Smooth muscle cell (in vitro differentiated cells): ENCODE measurements around the gene TNNI2. TPM values are rescaled to one million over a fixed set of nuclear protein-coding genes. Genes with fewer than 3 reads are reported as not detected.

Experiments
- DNase-seq: peaks from one replicate; lab custom pipeline; 2025; ENCODE audit not compliant: unreplicated experiment; lab: John Stamatoyannopoulos, UW
- H2AFZ ChIP-seq: fragments of 200-600 bp; sonication (generic); 2 replicates; pipeline ENCODE4 v1.6.0; 2016; ENCODE audit warnings: antibody characterized with exemption, low read depth, mild to moderate bottlenecking
- H3F3A ChIP-seq: fragments of 200-600 bp; sonication (generic); 2 replicates; pipeline ENCODE4 v1.6.0; 2017; ENCODE audit warnings: antibody characterized with exemption, low read depth
- H3K27ac ChIP-seq: fragments of 200-600 bp; sonication (generic); 2 replicates; pipeline ENCODE4 v1.5.1; 2016; ENCODE audit warnings: low read depth, mild to moderate bottlenecking
- H3K27me3 ChIP-seq: fragments of 200-600 bp; sonication (generic); 2 replicates; pipeline ENCODE4 v1.6.1; 2016; ENCODE audit warnings: low read depth, mild to moderate bottlenecking
- H3K36me3 ChIP-seq: fragments of 200-600 bp; sonication (generic); 2 replicates; pipeline ENCODE4 v1.5.1; 2016; ENCODE audit warnings: low read depth
- H3K4me1 ChIP-seq: fragments of 200-600 bp; sonication (generic); 2 replicates; pipeline ENCODE4 v1.5.1; 2016; ENCODE audit warnings: low read depth
- H3K4me2 ChIP-seq: fragments of 200-600 bp; sonication (generic); 2 replicates; pipeline ENCODE4 v1.6.0; 2016; ENCODE audit warnings: mild to moderate bottlenecking
- H3K4me3 ChIP-seq: fragments of 200-600 bp; sonication (generic); 2 replicates; pipeline ENCODE4 v1.5.1; 2016; ENCODE audit warnings: mild to moderate bottlenecking
- H3K79me2 ChIP-seq: fragments of 200-600 bp; sonication (generic); 2 replicates; pipeline ENCODE4 v1.6.0; 2016; ENCODE audit warnings: low read depth, mild to moderate bottlenecking
- H3K9ac ChIP-seq: fragments of 200-600 bp; sonication (generic); 2 replicates; pipeline ENCODE4 v1.6.0; 2016; ENCODE audit warnings: low read depth
- H3K9me3 ChIP-seq: fragments of 200-600 bp; sonication (generic); replicated peaks from 2 replicates; pipeline ENCODE4 v1.5.1; 2016; ENCODE audit warnings: low read depth
- H4K20me1 ChIP-seq: fragments of 200-600 bp; sonication (generic); 2 replicates; pipeline ENCODE4 v1.6.0; 2016; ENCODE audit warnings: low read depth
- CTCF ChIP-seq: fragments of 200-600 bp; sonication (generic); IDR thresholded peaks from 2 replicates; pipeline ENCODE4 v1.5.1; 2017; ENCODE audit warnings: borderline replicate concordance, mild to moderate bottlenecking, antibody characterized with exemption; ENCODE audit not compliant: insufficient read depth, poor library complexity, severe bottlenecking
- WGBS: methylation state at CpG from one replicate; pipeline ENCODE4 v1.1.7; 2016; ENCODE audit warnings: low lambda C conversion rate; 5-methylcytosine and 5-hydroxymethylcytosine counted together
- polyA plus RNA-seq: library from polyadenylated mRNA; unstranded; fragments of >200 nt; fragmentation: Nextera tagmentation; extraction: Ambion mirVana; gene quantifications from 2 replicates; pipeline ENCODE4 v1.2.1, GENCODE V29; 2016
- total RNA-seq: library from RNA; depleted of rRNA; stranded (reverse); fragments of >200 nt; gene quantifications from 2 replicates; pipeline ENCODE4 v1.2.3, GENCODE V29; 2014

Gene TNNI2
- total and polyA plus RNA-seq, 2 experiments from 2014 or later, result 0.94 to 1.2 TPM

- no peak for TF ChIP-seq CTCF
- no peak overlapping the region for H2AFZ ChIP-seq
- no peaks in the 10 kb centered on the region for H4K20me1 ChIP-seq
- 93% methylated on average over 15 of the region's 15 CpGs for WGBS
- H3K36me3 ChIP-seq, result no peaks in the 10 kb centered on the region
- H3K4me3 ChIP-seq, result no peak overlapping the region
- no peak overlapping the region for H3K9ac ChIP-seq
- no peak overlapping the region for H3K4me2 ChIP-seq
- H3K4me1 ChIP-seq, result no peaks in the 10 kb centered on the region
- H3K27ac ChIP-seq, result no peak overlapping the region
- H3K27me3 ChIP-seq, result no peaks in the 10 kb centered on the region
- DNase-seq, result no peak
- no peaks in the 10 kb centered on the region for H3F3A ChIP-seq
- H3K9me3 ChIP-seq, result no peaks in the 10 kb centered on the region
- no peaks in the 10 kb centered on the region for H3K79me2 ChIP-seq
These were observed 33.3 kb upstream of the TNNI2 start for GRCh38 chr11:1805525-1805924.

- H3K27ac ChIP-seq, result no peak overlapping the region
- 62% methylated on average over 14 of the region's 14 CpGs for WGBS
- no peak for DNase-seq
These were observed 31.4 kb upstream of the TNNI2 start for GRCh38 chr11:1807264-1807995.

GRCh38 chr11:1810761-1811160 lies 28.0 kb upstream of the TNNI2 start:
- 83% methylated on average over 10 of the region's 10 CpGs for WGBS
- H3K79me2 ChIP-seq, result no peaks in the 10 kb centered on the region

More at GRCh38 chr11:1807264-1807995, 31.4 kb upstream of the TNNI2 start:
- no peak overlapping the region for H2AFZ ChIP-seq
- H3K27me3 ChIP-seq, result no peaks in the 10 kb centered on the region
- no peak overlapping the region for H3K4me3 ChIP-seq
- no peaks in the 10 kb centered on the region for H3F3A ChIP-seq
- no peak overlapping the region for H3K9ac ChIP-seq
- H4K20me1 ChIP-seq, result no peaks in the 10 kb centered on the region
- H3K36me3 ChIP-seq, result no peaks in the 10 kb centered on the region
- H3K4me2 ChIP-seq, result no peak overlapping the region
- no peak for TF ChIP-seq CTCF
- no peaks in the 10 kb centered on the region for H3K9me3 ChIP-seq
- H3K4me1 ChIP-seq, result no peaks in the 10 kb centered on the region
- H3K79me2 ChIP-seq, result no peaks in the 10 kb centered on the region

More at GRCh38 chr11:1810761-1811160, 28.0 kb upstream of the TNNI2 start:
- no peak overlapping the region for H3K9ac ChIP-seq
- H4K20me1 ChIP-seq, result no peaks in the 10 kb centered on the region
- no peaks in the 10 kb centered on the region for H3F3A ChIP-seq
- H3K27me3 ChIP-seq, result no peaks in the 10 kb centered on the region
- no peaks in the 10 kb centered on the region for H3K4me1 ChIP-seq
- H2AFZ ChIP-seq, result no peak overlapping the region
- no peaks in the 10 kb centered on the region for H3K36me3 ChIP-seq
- no peak for DNase-seq
- H3K9me3 ChIP-seq, result no peaks in the 10 kb centered on the region
- no peak overlapping the region for H3K4me2 ChIP-seq
- H3K27ac ChIP-seq, result no peak overlapping the region
- H3K4me3 ChIP-seq, result no peak overlapping the region
- no peak for TF ChIP-seq CTCF
